HepG2 (cell line): ENCODE data around the gene ALOX5AP. TPM values are rescaled to one million over a fixed set of nuclear protein-coding genes. Genes with fewer than 3 reads are reported as not detected.

ENCODE experiments used
- AKAP8 ChIP-seq: sonication (generic); formaldehyde crosslinking; IDR thresholded peaks from 2 replicates; pipeline ENCODE4 v1.5.1; 2020; ENCODE audit warnings: mild to moderate bottlenecking, missing genetic modification reagents
- CHD4 ChIP-seq: fragments of 200-600 bp; sonication (generic); IDR thresholded peaks from 2 replicates; pipeline ENCODE4 v1.7.0; 2017; ENCODE audit warnings: mild to moderate bottlenecking, low read length, borderline replicate concordance
- FLYWCH1 ChIP-seq: sonication (generic); formaldehyde crosslinking; IDR thresholded peaks from 2 replicates; pipeline ENCODE4 v1.8.1; 2023; ENCODE audit warnings: mild to moderate bottlenecking, missing genetic modification reagents
- GATA4 ChIP-seq: sonication (generic); IDR thresholded peaks from 2 replicates; pipeline ENCODE4 v1.6.1; 2016; ENCODE audit warnings: antibody characterized with exemption, low read depth, borderline replicate concordance
- GATAD1 ChIP-seq: IDR thresholded peaks from 2 replicates; pipeline ENCODE4 v1.6.1; 2016; ENCODE audit warnings: missing genetic modification reagents, missing compliant biosample characterization
- IKZF1 ChIP-seq: fragments of 450-650 bp; IDR thresholded peaks from 2 replicates; pipeline ENCODE4 v1.7.1; 2016
- MAFF ChIP-seq: IDR thresholded peaks from 2 replicates; pipeline ENCODE4 v1.6.1; 2011; ENCODE audit warnings: low read depth, low read length, improper control_type of control experiment
- NKX3-1 ChIP-seq: sonication (generic); formaldehyde crosslinking; IDR thresholded peaks from 2 replicates; pipeline ENCODE4 v1.5.0; 2020; ENCODE audit warnings: missing genetic modification reagents
- ZBTB20 ChIP-seq: sonication (generic); formaldehyde crosslinking; IDR thresholded peaks from 2 replicates; pipeline ENCODE4 v1.8.1; 2023; ENCODE audit warnings: missing genetic modification reagents, low read depth, mild to moderate bottlenecking, borderline replicate concordance
- ZNF101 ChIP-seq: sonication (generic); formaldehyde crosslinking; IDR thresholded peaks from 2 replicates; pipeline ENCODE4 v1.4.0; 2020; ENCODE audit warnings: mild to moderate bottlenecking, low read depth, missing genetic modification reagents, borderline replicate concordance
- ZNF274 ChIP-seq: sonication (generic); formaldehyde crosslinking; IDR thresholded peaks from 2 replicates; pipeline ENCODE4 v1.5.1; 2020; ENCODE audit warnings: mild to moderate bottlenecking, missing genetic modification reagents
- ZNF781 ChIP-seq: sonication (generic); formaldehyde crosslinking; IDR thresholded peaks from 2 replicates; pipeline ENCODE4 v1.5.1; 2020; ENCODE audit warnings: borderline replicate concordance, mild to moderate bottlenecking, missing genetic modification reagents; ENCODE audit errors: not compliant biosample characterization
- polyA plus RNA-seq, 8 experiments: library from polyadenylated mRNA; depleted of rRNA in 3 of 8; stranded (reverse) in 7 of 8; unstranded in 1 of 8; fragments of >200 nt; fragmentation: Illumina TruSeq in 4 of 8; extraction: Trizol in 4 of 8; gene quantifications; 2 replicates each; pipeline versions ENCODE4 v1.2.1 to v1.2.3, GENCODE V29; 2011 to 2016; ENCODE audit warnings: low read depth in 4 of 8, missing spikeins in 1 of 8, mixed read lengths in 1 of 8; ENCODE audit not compliant: insufficient read depth in 1 of 8
- total RNA-seq, 5 experiments: library from RNA; depleted of rRNA; stranded (reverse); fragments of >200 nt; fragmentation: Illumina TruSeq; extraction: Trizol; gene quantifications; 2 replicates each; pipeline ENCODE4 v1.2.3, GENCODE V29; 2016; ENCODE audit warnings: low read depth in 1 of 5
- TF ChIP-seq, protein P1 (sequence below): IDR thresholded peaks from 2 replicates; pipeline ENCODE4 v1.6.1; 2012; ENCODE audit warnings: low read depth, low read length, improper control_type of control experiment
- TF ChIP-seq, protein P2 (sequence below): sonication (generic); formaldehyde crosslinking; IDR thresholded peaks from 2 replicates; pipeline ENCODE4 v1.4.0; 2020; ENCODE audit warnings: missing genetic modification reagents
- TF ChIP-seq, protein P3 (sequence below): sonication (generic); formaldehyde crosslinking; IDR thresholded peaks from 2 replicates; pipeline ENCODE4 v1.4.0; 2020; ENCODE audit warnings: missing genetic modification reagents, borderline replicate concordance
- TF ChIP-seq, protein P4 (sequence below): sonication (generic); formaldehyde crosslinking; IDR thresholded peaks from 2 replicates; pipeline ENCODE4 v1.5.1; 2020; ENCODE audit warnings: missing genetic modification reagents, mild to moderate bottlenecking, borderline replicate concordance
- TF ChIP-seq, protein P5 (sequence below): sonication (generic); formaldehyde crosslinking; IDR thresholded peaks from 2 replicates; pipeline ENCODE4 v1.5.0; 2020; ENCODE audit warnings: mild to moderate bottlenecking, missing genetic modification reagents

ALOX5AP gene
- total and polyA plus RNA-seq, 2 of the 13 experiments (the other 11 are each of a cell fraction or from before 2014, with no cell fraction given), result 0.97 to 1.2 TPM

DNA sequence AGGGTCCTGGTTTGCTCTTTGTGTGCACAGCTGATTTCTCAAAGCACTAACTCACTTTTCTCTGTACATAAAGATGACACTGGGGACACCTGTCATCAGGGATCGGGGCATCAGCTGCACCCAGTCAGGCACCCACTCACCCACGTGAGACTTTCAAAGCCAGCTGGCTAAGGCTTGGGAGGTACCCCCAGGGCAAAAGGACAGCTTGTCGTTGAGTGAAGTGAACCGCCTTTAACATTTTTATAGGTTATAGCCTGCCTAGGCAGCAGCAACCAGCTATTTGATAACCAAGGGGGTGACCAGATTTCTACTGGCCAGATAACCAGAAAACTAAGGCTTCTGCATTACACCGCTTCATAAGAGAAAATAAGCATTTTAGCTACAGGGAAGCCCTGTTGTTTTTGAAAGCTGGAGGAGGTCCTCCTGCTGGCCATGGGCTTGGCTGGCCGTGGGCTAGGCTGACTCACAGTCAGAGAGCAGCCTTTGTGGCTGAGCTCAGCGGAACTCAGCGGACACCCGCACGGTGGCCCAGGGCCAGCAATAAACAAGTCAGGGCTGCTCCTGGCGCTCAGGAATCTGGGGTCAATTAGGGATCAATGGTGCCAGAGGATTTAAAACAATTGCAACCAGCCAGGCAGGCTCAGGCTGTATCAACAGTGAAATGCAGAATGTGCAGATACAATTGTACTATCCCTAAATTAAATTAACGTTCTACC, 57.1 kb downstream of the ALOX5AP start (continued):
- TF ChIP-seq, protein P1, sequence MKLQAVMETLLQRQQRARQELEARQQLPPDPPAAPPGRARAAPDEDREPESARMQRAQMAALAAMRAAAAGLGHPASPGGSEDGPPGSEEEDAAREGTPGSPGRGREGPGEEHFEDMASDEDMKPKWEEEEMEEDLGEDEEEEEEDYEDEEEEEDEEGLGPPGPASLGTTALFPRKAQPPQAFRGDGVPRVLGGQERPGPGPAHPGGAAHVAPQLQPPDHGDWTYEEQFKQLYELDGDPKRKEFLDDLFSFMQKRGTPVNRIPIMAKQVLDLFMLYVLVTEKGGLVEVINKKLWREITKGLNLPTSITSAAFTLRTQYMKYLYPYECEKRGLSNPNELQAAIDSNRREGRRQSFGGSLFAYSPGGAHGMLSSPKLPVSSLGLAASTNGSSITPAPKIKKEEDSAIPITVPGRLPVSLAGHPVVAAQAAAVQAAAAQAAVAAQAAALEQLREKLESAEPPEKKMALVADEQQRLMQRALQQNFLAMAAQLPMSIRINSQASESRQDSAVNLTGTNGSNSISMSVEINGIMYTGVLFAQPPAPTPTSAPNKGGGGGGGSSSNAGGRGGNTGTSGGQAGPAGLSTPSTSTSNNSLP, result no peak; the same call in 1 of the 2 replicates
- TF ChIP-seq, protein P2, sequence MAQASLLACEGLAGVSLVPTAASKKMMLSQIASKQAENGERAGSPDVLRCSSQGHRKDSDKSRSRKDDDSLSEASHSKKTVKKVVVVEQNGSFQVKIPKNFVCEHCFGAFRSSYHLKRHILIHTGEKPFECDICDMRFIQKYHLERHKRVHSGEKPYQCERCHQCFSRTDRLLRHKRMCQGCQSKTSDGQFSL (CRISPR knock-in tag), result no peak
- TF ChIP-seq ZNF274 (no peak), CHD4 (no peak), IKZF1 (no peak), FLYWCH1 (no peak), ZNF101 (CRISPR knock-in tag) (no peak), AKAP8 (CRISPR knock-in tag) (no peak), NKX3-1 (no peak), ZBTB20 (CRISPR knock-in tag) (no peak), ZNF781 (CRISPR knock-in tag) (no peak), MAFF (peak; percentile 57; the same call in 1 of the 2 replicates), GATAD1 (CRISPR knock-in tag) (no peak), GATA4 (no peak)
- TF ChIP-seq, protein P3, sequence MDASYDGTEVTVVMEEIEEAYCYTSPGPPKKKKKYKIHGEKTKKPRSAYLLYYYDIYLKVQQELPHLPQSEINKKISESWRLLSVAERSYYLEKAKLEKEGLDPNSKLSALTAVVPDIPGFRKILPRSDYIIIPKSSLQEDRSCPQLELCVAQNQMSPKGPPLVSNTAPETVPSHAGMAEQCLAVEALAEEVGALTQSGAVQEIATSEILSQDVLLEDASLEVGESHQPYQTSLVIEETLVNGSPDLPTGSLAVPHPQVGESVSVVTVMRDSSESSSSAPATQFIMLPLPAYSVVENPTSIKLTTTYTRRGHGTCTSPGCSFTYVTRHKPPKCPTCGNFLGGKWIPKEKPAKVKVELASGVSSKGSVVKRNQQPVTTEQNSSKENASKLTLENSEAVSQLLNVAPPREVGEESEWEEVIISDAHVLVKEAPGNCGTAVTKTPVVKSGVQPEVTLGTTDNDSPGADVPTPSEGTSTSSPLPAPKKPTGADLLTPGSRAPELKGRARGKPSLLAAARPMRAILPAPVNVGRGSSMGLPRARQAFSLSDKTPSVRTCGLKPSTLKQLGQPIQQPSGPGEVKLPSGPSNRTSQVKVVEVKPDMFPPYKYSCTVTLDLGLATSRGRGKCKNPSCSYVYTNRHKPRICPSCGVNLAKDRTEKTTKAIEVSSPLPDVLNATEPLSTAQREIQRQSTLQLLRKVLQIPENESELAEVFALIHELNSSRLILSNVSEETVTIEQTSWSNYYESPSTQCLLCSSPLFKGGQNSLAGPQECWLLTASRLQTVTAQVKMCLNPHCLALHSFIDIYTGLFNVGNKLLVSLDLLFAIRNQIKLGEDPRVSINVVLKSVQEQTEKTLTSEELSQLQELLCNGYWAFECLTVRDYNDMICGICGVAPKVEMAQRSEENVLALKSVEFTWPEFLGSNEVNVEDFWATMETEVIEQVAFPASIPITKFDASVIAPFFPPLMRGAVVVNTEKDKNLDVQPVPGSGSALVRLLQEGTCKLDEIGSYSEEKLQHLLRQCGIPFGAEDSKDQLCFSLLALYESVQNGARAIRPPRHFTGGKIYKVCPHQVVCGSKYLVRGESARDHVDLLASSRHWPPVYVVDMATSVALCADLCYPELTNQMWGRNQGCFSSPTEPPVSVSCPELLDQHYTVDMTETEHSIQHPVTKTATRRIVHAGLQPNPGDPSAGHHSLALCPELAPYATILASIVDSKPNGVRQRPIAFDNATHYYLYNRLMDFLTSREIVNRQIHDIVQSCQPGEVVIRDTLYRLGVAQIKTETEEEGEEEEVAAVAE (CRISPR knock-in tag), result no peak
- TF ChIP-seq, protein P4, sequence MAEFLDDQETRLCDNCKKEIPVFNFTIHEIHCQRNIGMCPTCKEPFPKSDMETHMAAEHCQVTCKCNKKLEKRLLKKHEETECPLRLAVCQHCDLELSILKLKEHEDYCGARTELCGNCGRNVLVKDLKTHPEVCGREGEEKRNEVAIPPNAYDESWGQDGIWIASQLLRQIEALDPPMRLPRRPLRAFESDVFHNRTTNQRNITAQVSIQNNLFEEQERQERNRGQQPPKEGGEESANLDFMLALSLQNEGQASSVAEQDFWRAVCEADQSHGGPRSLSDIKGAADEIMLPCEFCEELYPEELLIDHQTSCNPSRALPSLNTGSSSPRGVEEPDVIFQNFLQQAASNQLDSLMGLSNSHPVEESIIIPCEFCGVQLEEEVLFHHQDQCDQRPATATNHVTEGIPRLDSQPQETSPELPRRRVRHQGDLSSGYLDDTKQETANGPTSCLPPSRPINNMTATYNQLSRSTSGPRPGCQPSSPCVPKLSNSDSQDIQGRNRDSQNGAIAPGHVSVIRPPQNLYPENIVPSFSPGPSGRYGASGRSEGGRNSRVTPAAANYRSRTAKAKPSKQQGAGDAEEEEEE (CRISPR knock-in tag), result no peak
- TF ChIP-seq, protein P5, sequence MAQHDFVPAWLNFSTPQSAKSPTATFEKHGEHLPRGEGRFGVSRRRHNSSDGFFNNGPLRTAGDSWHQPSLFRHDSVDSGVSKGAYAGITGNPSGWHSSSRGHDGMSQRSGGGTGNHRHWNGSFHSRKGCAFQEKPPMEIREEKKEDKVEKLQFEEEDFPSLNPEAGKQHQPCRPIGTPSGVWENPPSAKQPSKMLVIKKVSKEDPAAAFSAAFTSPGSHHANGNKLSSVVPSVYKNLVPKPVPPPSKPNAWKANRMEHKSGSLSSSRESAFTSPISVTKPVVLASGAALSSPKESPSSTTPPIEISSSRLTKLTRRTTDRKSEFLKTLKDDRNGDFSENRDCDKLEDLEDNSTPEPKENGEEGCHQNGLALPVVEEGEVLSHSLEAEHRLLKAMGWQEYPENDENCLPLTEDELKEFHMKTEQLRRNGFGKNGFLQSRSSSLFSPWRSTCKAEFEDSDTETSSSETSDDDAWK (CRISPR knock-in tag), result no peak
